Measurements from ENCODE around the gene ASTN2.

GRCh38 chr9:116558818-116559540, 855.9 kb downstream of the ASTN2 start:
- no peak for TF ChIP-seq CTCF (IDR thresholded peaks at IDR 0.05)
- TF ChIP-seq POLR2AphosphoS5 (IDR thresholded peaks at IDR 0.05): no peak
- TF ChIP-seq POLR2A (IDR thresholded peaks at IDR 0.05): no peak
- TF ChIP-seq EP300 (IDR thresholded peaks at IDR 0.05): no peak
